ENCODE data around the gene PRPSAP1.

The PRPSAP1 gene

GRCh38 chr17:76353599-76354316 lies at the start of gene PRPSAP1:
PRPSAP1 (minus strand) TSS chr17:76353916; CDS start chr17:76353703, 213 bp downstream.
- peak; percentile 93 for DNase-seq (ENCODE audit: low read depth)
- TF ChIP-seq CTCF (IDR thresholded peaks at IDR 0.05; ENCODE audit: low read length, missing control alignments) = peak; percentile 51
- H3K4me3 ChIP-seq (replicated peaks; ENCODE audit: low read depth, low read length) = peak within 1 kb of the TSS; percentile 79

- DNase-seq (ENCODE audit: low read depth) = no peak
- TF ChIP-seq CTCF (IDR thresholded peaks at IDR 0.05; ENCODE audit: low read length, missing control alignments) = no peak
- H3K4me3 ChIP-seq (replicated peaks; ENCODE audit: low read depth, low read length) = no peak overlapping the region
Observed at GRCh38 chr17:76402711-76403110, 49.0 kb upstream of the PRPSAP1 start.

GRCh38 chr17:76399175-76400172 lies 45.8 kb upstream of the PRPSAP1 start:
- no peak overlapping the region for H3K4me3 ChIP-seq (replicated peaks; ENCODE audit: low read depth, low read length)
- DNase-seq (ENCODE audit: low read depth) = no peak

GRCh38 chr17:76398523-76399174 lies 44.9 kb upstream of the PRPSAP1 start:
- TF ChIP-seq CTCF (IDR thresholded peaks at IDR 0.05; ENCODE audit: low read length, missing control alignments) = no peak
- H3K4me3 ChIP-seq (replicated peaks; ENCODE audit: low read depth, low read length) = no peak overlapping the region
- DNase-seq (ENCODE audit: low read depth) = no peak

More at GRCh38 chr17:76399175-76400172, 45.8 kb upstream of the PRPSAP1 start:
- TF ChIP-seq CTCF (IDR thresholded peaks at IDR 0.05; ENCODE audit: low read length, missing control alignments) = no peak

- no peak overlapping the region for H3K4me3 ChIP-seq (replicated peaks; ENCODE audit: low read depth, low read length)
- TF ChIP-seq CTCF (IDR thresholded peaks at IDR 0.05; ENCODE audit: low read length, missing control alignments) = peak; percentile 98
- DNase-seq (ENCODE audit: low read depth) = peak; percentile 91
Observed at GRCh38 chr17:76397687-76398522, 44.2 kb upstream of the PRPSAP1 start.

GRCh38 chr17:76397184-76397583 lies 43.5 kb upstream of the PRPSAP1 start:
- no peak for TF ChIP-seq CTCF (IDR thresholded peaks at IDR 0.05; ENCODE audit: low read length, missing control alignments)
- H3K4me3 ChIP-seq (replicated peaks; ENCODE audit: low read depth, low read length) = no peak overlapping the region
- no peak for DNase-seq (ENCODE audit: low read depth)
